Erythroblast (primary cell): ENCODE measurements around the gene ADCY6.

ENCODE experiments used
- GATA1 ChIP-seq: IDR thresholded peaks from 2 replicates; pipeline ENCODE4 v1.6.1; 2011; ENCODE audit warnings: low read depth, mild to moderate bottlenecking, control low read depth, low read length, moderate library complexity
- POLR2A ChIP-seq: IDR thresholded peaks from 2 replicates; pipeline ENCODE4 v1.6.1; 2011; ENCODE audit warnings: mild to moderate bottlenecking, low read length

DNA sequence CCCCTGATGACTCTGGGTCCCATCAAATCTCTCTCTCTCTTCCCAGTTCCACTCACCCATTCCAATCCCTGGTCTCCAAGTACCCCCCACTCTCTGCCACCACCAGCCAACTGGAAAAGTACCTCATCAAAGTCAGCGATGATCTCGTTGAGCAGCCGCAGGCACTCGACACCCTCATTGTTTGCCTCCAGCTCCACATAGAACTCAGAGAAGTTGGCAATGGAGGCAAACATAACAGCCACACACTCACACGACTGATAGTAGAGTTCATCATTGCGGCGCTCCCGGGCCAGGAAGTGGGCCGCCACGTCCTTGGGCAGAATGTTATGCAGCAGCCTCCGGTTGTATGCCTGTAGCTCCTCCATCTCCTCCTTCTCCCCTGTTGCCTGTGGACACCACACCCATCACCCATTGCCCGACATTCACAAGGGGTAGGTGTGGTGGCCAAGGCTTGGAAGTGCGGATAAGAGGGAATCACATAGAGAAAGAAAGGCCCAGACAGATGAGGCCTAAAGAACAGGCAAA is 17.2 kb downstream of the ADCY6 start:
- TF ChIP-seq POLR2A, result no peak
- TF ChIP-seq GATA1, result no peak
